ENCODE results near the gene PCSK4.
"Not testable (repeated sequence)": the region's sequence is repeated elsewhere in the genome, so short reads cannot be mapped to it uniquely, and the experiment has no call there.

PCSK4 gene

DNA sequence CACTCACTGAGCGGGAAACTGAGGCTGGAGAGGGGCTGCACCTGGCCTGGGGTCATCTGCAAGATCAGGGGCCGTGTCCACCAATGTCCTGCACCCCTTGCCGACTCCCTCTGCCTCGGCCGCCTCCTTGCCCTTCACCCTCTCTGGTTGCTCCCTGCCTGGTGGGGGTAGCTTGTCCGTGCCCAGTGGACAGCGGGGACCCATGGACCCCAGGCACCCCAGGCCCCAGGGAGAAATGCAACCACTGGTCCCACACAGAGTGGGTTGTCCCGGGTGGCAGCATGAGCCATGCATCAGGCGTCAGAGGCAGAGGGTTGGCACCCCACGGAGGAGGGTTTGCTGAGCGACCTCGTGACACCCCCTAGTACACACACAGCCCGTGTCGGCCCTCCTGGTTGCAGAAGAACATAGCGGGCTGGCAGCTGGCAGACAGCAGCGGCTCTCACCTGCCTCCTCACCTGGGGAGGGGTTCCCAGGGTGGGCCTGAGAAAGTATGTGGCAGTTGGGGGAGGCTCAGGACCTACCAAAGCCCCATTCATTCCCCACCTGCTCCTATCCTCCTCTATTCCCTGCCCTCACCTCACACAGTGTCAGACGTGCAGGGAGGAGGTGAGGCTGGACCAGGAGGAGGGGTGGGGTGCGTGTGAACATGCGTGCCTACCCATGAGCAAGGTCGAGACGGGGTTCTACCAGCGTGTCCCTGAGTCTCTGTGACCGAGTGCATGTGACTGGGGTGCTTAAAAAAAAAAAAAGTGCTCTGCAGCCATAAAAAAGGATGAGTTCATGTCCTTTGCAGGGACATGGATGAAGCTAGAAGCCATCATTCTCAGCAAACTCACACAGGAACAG, 14.0 kb upstream of the PCSK4 start:
- no peak for DNase-seq

DNA sequence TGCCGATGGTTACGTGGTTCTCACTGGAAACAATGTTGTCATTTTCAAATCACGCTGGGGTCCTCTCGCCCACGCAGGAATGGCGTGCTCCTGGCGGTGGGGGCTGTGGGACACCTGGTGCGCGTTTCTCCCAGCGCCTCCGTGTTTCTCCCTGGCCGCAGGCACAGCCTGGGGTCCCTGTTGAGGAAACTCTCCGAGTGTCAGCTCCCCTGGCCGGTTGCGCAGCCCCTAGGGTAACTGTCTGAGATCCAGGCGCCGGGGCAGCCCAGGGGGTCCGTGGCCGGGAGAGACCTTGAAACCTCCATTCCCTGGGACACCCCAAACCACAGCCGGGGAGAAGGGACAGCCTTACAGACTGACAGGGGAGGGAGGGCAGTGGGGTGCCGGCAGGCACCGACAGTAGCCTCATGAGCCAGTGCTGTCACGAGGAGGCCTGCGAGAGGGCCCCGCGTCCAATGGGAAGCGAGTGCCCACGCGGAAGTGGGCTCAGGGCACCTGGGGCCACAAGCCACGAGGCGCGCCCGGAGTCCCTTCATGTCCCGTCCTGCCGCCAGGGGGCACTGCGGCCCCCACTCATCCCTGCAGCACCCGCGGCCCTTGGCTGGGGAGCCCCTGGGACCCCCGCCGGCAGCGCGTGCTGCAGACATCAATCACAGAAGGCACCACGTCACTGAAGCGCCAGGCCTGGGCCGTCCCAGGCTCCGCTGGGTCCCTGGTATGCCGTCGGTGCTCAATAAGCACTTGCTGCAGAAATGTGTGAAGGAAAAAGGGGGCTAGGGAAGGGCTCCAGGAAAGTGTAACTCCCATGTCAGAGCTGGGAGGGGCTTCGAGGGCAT, 13.2 kb upstream of the PCSK4 start:
- DNase-seq: peak in 4 of 6 experiments; percentile 52 to 60 (median 57)

DNA sequence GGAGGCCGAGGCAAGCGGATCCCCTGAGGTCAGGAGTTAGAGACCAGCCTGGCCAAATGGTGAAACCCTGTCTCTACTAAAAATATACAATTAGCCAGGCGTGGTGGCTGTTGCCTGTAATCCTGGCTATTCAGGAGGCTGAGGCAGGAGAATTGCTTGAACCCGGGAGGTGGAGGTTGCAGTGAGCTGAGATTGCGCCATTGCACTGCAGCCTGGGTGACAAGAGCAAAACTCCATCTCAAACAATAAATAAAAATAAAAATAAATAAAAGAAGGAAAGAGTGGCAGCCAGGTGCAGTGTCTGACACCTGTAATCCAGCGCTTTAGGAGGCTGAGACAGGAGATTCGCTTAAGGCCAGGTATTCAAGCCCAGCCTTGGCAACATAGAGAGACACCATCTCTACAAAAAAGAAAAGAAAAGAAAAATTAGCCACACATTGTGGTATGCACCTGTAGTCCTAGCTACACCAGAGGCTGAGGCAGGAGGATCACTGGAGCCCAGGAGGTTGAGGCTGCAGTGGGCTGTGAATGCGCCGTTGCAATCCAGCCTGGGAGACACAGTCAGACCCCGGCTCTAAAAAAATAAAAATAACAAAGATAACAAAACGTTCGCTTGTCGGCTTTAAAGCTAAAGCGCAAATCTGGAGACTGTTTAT, 12.4 kb upstream of the PCSK4 start:
- no peak for DNase-seq

DNA sequence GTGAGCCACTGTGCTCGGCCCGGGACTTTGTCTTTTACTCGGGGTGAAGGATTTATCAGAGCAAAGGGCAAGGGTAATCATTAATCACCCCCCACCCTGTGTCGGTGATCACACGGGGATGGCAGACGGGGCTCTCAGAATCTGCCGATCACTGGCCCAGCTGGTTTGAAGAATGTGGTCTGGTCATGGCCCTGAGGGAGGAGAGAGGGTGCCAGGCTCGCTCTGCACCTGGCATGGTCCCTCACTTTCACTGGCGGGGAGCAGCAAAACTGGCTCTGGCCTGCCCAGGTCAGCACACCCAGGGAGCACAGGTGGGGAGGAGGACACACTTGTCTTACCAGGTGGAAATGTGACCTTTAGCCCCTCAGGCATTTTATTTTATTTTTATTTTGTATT, 11.0 kb upstream of the PCSK4 start:
- DNase-seq: no peak

DNA sequence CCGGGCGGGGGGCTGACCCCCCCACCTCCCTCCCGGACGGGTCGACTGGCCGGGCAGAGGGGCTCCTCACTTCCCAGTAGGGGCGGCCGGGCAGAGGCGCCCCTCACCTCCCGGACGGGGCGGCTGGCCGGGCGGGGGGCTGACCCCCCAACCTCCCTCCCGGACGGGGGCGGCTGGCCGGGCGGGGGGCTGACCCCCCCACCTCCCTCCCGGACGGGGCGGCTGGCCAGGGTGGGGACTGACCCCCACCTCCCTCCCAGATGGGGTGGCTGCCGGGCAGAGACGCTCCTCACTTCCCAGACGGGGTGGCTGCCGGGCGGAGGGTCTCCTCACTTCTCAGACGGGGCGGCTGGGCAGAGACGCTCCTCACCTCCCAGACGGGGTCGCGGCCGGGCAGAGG, 9.1 kb upstream of the PCSK4 start:
- not testable (repeated sequence) for DNase-seq

DNA sequence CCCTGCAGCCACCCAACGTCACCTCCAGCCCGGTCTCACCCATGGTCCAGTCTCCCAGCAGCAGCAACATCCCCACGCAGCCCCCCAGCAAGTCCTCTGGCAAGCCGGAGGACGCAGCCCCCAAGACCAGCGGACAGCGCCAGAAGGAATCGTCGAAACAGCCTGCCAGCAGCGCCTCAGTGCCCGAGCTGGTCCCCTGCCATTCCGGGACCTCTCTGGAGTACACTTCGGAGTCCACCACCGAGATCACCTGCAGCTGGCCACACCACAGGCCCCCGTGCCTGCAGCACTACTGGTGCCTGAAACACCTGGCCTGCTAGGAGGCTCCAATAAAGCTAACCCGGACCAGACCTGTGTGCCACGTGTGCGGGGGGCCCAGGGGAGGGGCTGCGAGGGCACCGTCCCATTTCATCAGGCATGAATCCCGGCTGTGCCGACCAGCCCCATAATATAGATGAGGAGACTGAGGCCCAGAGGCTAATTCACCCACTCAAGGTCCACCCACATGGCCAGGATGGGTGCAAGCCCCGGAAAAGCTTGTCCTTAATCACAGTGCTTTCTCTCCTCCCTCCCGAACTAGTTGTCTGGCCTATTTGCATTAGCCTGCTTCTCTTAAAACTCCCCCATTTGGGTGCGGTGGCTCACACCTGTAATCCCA, 7.6 kb upstream of the PCSK4 start:
- no peak for DNase-seq

DNA sequence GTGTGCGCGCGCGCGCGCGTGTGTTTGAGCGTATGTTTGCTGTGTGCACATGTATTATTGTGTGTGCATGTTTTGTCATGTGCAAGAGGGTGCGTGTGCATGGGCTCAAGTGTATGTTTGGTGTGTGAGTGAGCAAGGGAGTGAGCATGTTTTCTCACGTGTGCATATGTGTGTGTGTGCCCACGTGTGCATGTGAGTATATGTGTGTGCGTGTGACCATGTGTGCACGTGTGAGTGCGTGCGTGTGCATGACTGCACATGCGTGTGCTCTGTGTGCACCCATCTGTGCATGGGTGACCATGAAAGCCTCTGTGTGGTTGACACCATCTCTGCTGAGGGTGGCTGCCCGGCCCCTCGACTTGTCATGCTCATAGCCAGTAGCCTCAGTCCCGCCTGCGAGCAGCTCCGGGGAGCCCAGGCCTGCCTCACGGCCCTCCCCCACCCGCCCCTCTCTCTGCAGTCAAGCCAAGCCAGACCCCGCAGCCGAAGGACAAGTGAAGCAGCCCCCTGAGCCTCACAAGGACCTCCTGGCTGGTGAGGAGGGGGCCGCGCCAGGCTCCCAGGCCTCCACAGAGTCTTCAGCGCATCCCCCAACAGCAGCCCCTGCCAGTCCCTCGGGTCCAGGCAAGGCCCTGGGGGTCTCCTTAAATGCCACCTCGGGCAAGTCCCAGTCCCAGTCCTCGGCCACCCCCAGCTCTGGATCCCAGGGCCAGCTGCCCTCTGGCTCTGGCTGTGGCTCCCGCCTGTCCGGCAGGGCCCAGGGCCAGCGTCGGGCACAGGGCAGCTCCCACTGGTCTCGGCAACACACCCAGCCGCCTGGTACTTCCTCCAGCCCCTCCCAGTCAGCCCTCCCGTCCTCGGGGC, 6.8 kb upstream of the PCSK4 start:
- DNase-seq: no peak

DNA sequence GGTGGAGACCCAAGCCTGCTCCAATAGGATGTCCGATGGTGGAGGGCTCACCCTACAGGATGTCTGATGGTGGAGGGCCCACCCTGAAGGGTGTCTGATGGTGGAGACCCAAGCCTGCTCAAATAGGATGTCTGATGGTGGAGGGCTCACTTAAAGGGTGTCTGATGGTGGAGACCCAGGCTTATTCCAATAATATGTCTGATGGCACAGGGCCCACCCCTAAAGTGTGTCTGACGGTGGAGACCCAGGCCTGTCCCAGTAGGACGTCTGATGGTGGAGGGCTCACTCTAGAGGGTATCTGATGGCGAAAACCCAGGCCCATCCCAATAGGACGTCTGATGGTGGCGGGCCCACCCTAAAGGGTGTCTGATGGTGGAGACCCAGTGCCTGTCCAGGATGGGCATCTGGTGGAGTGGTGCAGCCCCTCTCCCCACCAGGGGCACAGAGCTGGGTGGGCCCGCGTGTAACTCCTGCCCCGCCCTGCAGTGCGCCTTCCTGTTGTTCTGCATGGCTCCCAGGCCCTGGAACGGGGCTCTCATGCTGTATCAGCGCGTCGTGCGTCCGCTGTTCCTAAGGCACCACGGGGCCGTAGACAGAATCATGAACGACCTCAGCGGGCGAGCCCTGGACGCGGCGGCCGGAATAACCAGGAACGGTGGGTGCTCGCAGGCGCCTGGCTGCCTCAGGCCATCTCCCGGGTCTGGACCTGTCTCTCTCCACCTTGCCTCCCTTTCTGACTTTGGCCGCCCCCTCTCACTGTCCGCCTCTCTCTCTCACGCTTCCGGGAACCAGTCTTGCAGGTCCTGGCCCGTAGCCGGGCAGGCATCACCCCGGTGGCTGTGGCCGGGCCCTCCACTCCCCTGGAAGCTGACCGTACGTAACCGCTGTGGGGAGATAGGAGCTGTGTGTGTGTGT, 5.9 kb upstream of the PCSK4 start:
- DNase-seq: no peak

DNA sequence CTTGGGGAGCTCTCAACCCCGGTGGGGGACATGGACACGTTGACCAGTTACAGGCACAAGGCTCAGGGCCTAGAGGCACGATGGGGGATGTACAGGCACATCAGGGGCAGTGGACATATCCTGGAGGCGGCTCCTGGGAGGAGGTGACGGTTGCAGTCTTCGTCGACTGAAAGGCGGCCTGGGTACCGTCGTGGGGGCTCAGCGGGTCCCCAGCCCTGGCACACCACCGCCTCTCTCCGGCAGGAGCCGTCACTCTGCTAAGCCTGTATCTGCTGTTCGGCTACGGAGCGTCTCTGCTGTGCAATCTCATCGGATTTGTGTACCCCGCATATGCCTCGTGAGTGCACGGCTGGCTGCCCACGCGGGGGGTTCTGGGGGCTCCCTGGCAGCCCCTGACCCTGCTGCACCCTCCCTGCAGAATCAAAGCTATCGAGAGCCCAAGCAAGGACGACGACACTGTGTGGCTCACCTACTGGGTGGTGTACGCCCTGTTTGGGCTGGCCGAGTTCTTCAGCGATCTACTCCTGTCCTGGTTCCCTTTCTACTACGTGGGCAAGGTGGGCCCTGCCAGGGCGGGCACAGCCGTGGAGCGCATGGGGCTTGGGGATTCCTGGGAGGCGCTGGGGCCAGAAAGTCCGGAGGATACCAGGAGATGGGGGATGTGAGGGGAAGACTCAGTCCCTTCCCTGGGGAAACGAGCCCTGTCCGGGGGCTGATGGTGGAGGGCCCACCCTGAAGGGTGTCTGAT, 5.1 kb upstream of the PCSK4 start:
- no peak for DNase-seq

DNA sequence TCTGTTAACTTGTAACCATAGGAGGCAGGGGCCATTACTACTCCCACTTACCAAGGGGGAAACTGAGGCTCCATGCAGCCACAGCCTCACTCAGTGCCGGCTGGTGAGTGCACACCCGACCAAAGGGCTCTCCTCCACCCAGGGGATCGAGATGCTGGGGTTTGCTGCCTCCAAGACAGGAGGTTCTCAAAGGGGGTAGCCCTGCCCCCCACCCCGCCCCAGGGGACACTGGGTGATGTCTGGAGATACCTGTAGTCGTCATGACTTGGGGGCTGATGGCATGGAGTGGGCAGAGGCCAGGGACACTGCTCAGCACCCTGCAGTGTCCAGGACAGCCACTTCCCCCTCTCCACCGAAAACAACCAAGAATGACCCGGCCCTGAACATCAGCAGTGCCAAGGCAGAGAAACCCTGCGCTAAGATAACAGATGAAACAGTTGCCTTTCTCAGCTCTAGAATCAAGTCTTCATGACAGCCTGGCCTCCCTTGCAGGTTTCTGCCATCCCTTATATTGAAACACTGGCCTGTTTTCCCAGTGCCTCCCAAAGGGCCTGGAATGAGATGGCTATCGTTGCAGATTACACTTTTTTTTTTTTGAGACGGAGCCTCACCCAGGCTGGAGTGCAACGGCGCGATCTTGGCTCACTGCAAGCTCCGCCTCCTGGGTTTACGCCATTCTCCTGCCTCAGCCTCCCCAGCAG, 4.1 kb upstream of the PCSK4 start:
- DNase-seq: no peak

DNA sequence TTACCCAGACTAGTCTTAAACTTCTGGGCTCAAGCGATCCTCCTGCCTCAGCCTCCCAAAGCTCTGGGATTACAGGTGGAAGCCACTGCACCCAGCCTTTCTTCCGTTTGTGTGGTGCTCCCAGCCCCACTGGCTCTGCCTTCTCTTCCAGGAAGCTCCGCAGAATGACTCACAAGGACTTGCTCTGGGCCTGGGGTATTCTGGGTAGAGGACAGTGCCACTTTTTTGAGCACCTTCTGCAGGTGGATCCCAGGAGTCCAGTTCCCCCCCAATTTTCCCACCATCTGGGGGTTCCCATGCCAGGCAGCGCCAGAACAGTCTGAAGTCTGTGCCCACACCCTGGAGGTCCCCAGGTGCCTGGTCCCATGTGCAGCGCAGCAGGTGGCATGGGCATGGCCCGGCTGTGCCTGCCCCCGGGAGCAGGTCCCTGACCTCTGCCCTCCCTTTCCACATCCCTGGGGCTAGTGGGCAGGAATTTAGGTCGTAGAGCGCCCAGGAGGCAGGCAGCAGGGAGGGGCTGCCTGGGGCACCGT, 2.4 kb upstream of the PCSK4 start:
- DNase-seq: no peak

DNA sequence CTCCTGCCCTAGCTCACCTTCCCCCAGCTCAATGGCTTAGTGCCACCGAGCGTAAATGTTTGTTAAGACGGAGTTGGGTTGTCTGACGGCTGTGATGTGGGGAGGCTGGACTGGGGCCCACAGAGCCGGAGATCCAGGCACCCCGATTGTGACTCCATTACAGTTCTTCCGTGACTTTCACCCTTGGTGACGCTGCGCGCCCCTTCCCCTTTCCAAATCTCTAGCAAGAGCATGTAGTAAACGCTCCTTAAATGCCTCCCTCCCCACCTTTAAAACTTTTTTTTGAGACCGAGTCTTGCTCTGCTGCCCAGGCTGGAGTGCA, 1.7 kb upstream of the PCSK4 start:
- DNase-seq: no peak

DNA sequence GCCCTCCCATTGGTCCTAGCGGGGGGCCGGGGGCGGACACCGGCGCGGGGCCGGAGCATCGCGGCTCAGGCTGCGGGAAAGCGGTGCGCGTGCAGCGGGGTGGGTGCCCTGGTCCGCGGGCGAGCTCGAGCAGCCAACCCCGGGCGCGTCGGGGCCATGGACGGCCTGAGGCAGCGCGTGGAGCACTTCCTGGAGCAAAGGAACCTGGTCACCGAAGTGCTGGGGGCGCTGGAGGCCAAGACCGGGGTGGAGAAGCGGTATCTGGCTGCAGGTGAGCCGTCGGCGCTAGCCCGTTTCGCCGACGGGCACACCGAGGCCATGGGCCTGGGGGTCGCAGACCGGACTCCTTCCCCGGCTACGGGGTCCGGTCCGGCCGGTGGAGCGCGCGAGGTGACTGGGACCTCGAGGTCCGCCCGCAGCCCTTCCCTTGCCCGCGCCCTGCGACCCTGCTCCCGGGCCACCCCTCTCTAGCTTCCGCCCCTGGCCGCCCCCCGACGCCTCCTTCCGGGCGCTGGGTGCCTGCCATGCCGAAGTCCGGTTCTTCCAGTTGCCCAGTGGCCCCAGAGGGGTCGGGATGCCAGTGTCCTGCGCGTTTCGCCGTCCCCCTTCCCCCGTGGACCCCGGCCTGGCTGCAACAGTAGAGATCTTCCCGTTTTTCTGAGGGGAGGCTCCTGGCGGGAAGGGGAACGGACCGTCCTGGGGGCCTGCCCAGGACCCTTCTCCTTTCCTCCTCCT, 1.1 kb upstream of the PCSK4 start, which contains the start of gene REEP6:
Gene REEP6 (plus strand): TSS at position 68 of the 735 bp plus-strand sequence. CDS start 89 bp downstream, at position 157.
- DNase-seq: no peak

DNA sequence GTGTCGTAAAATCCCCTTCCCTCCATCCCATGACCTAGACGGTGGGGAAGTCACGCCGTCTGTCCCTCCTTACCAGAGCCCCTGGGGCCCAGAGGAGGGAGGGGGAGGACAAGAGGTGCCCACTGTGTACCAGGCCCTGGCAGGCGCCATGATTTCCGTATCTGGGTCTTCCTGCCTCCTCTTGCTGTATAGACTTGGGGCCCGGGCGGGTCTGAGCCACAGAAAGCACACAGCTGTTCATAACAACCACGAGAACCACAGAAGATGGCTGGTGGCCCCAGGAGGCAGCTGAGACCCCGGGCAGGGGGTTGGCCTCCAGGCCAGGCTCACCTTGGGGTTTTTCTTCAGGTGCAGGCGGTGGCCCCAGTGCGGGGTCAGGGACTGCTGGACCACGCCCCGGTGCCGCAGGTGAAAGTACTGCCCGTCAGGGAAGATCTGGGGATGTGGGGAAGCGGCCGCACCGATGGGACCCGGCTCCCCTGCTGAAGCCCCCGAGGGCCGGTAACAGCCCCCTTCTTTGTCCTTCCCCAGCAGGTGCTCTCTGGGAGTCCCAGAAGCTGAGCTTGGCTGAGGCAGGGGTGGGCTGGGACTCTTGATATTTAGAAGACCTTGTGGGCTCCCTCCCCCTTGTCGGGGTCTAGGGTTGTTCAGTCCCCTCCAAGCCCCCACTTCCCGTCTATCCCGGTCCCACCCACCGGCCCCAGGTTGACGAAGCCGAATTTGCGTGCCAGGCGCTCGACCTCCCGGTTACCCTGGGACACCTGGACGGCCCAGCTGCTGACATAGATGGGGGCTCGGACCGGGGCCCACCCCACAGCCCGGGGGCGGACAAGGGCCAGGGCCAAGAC, 463 bp downstream of the PCSK4 start:
- peak in 1 of 6 experiments; percentile 28 for DNase-seq

DNA sequence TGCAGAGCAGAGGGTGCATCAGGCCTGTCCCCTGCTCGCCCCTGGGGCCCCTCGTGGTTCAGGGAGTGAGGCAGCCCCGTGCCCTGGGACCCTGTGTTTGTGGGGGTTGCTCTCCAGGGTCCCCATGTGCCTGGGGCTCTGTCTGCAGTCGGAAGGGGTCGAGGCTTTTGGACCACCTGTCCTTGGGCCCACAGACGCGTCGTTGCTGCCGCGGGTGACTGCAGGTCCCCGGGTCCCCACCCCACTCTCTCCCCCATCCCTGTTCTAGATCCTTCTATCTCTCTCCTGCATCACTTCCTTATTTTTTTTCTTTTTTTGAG, 1.9 kb downstream of the PCSK4 start:
- DNase-seq: no peak

DNA sequence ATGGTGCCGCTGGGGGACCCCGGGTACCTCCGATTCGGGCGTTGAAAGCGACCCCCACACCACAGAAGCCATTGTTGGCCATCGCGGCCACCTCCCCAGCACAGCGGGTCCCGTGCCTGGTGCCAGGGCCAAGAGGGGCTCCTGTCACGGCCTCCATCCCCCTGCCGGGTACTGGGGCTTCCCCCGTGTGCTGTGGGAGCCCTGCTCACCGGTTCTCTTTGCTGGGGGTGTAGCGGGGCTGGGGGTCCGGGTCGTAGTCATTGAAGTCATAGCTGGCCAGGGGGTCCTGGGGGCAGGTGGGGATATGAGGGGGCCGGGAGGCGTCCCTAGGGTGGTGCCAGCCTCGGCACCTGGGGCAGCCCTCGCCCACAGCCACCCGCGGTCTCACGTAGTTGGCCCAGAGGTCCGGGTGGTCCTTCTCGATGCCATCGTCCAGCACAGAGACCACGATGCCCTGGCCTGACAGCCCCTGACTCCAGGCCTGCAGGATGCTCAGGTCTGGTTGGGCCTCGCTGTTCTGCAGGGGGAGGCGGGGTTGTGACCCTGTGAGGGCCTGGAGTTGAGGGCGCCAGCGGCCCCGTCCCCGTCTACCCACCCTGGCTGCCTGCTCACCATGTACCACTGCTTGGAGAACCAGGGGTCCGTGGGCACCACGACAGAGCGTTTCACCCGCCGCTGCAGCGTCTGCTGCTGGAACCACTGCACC, 2.4 kb downstream of the PCSK4 start:
- no peak for DNase-seq
